ENCODE results near the gene RPS6KL1.
"Not testable (repeated sequence)": the region's sequence is repeated elsewhere in the genome, so short reads cannot be mapped to it uniquely, and the experiment has no call there.

Gene RPS6KL1

GRCh38 chr14:74935360-74935680, 12.3 kb upstream of the RPS6KL1 start:
- no peak for DNase-seq

GRCh38 chr14:74934476-74935359, 11.7 kb upstream of the RPS6KL1 start:
- no peak for DNase-seq

GRCh38 chr14:74934041-74934440, 11.0 kb upstream of the RPS6KL1 start:
- no peak for DNase-seq

GRCh38 chr14:74932936-74933335, 9.9 kb upstream of the RPS6KL1 start:
- DNase-seq = not testable (repeated sequence)

- no peak for DNase-seq
Measured at GRCh38 chr14:74932401-74932901, 9.4 kb upstream of the RPS6KL1 start.

GRCh38 chr14:74931744-74932143, 8.7 kb upstream of the RPS6KL1 start:
- DNase-seq = not testable (repeated sequence)

- DNase-seq = no peak
Measured at GRCh38 chr14:74929242-74929641, 6.2 kb upstream of the RPS6KL1 start.

GRCh38 chr14:74927225-74927624, 4.2 kb upstream of the RPS6KL1 start:
- DNase-seq = peak; percentile 95

GRCh38 chr14:74924061-74924460, 1.0 kb upstream of the RPS6KL1 start:
- no peak for DNase-seq

- DNase-seq = no peak
Measured at GRCh38 chr14:74921987-74922751, 891 bp downstream of the RPS6KL1 start.

- DNase-seq = no peak
Measured at GRCh38 chr14:74921053-74921620, 1.9 kb downstream of the RPS6KL1 start.

- DNase-seq = no peak
Measured at GRCh38 chr14:74920281-74920680, 2.8 kb downstream of the RPS6KL1 start.

- DNase-seq = no peak
Measured at GRCh38 chr14:74919421-74920165, 3.5 kb downstream of the RPS6KL1 start.

GRCh38 chr14:74918380-74918779, 4.7 kb downstream of the RPS6KL1 start:
- no peak for DNase-seq

GRCh38 chr14:74917646-74918081, 5.4 kb downstream of the RPS6KL1 start:
- no peak for DNase-seq

- no peak for DNase-seq
Measured at GRCh38 chr14:74917178-74917543, 5.9 kb downstream of the RPS6KL1 start.

- DNase-seq = no peak
Measured at GRCh38 chr14:74915826-74916225, 7.2 kb downstream of the RPS6KL1 start.

- DNase-seq = no peak
Measured at GRCh38 chr14:74915426-74915825, 7.6 kb downstream of the RPS6KL1 start.

- peak; percentile 71 for DNase-seq
Measured at GRCh38 chr14:74913986-74914573, 9.0 kb downstream of the RPS6KL1 start.

GRCh38 chr14:74913393-74913910, 9.6 kb downstream of the RPS6KL1 start:
- no peak for DNase-seq

GRCh38 chr14:74912801-74913200, 10.3 kb downstream of the RPS6KL1 start:
- no peak for DNase-seq

- DNase-seq = no peak
Measured at GRCh38 chr14:74912111-74912510, 10.9 kb downstream of the RPS6KL1 start.
